SK-N-SH treated with all-trans-retinoic acid at 6 μM for 48 hours (cell line): Measurements from ENCODE around the gene TSSC4.

ENCODE experiments used
- ARNTL ChIP-seq: fragments of 450-650 bp; formaldehyde crosslinking; IDR thresholded peaks from 2 replicates; pipeline ENCODE4 v1.5.0; 2020; ENCODE audit warnings: low read depth, mild to moderate bottlenecking, moderate library complexity, borderline replicate concordance
- BACH2 ChIP-seq: fragments of 250-450 bp; sonication (Bioruptor Pico); IDR thresholded peaks from 2 replicates; pipeline ENCODE4 v1.9.0; 2021; ENCODE audit warnings: mild to moderate bottlenecking, borderline replicate concordance
- OSR1 ChIP-seq: fragments of 250-450 bp; sonication (Bioruptor Pico); IDR thresholded peaks from 2 replicates; pipeline ENCODE4 v1.8.0; 2022; ENCODE audit warnings: moderate library complexity, mild to moderate bottlenecking, inconsistent platforms
- PATZ1 ChIP-seq: fragments of 250-450 bp; sonication (Bioruptor Pico); IDR thresholded peaks from 2 replicates; pipeline ENCODE4 v1.8.0; 2020; ENCODE audit warnings: mild to moderate bottlenecking, moderate library complexity, borderline replicate concordance
- PPARA ChIP-seq: fragments of 250-450 bp; sonication (Bioruptor Pico); IDR thresholded peaks from 2 replicates; pipeline ENCODE4 v1.5.0; 2020; ENCODE audit warnings: mild to moderate bottlenecking, borderline replicate concordance
- SNAI2 ChIP-seq: fragments of 250-450 bp; sonication (Bioruptor Pico); IDR thresholded peaks from 2 replicates; pipeline ENCODE4 v1.5.0; 2020; ENCODE audit warnings: mild to moderate bottlenecking, moderate library complexity
- ZC3H10 ChIP-seq: fragments of 250-450 bp; sonication (Bioruptor Pico); IDR thresholded peaks from 2 replicates; pipeline ENCODE4 v1.5.1; 2021; ENCODE audit warnings: mild to moderate bottlenecking, moderate library complexity
- ZFP3 ChIP-seq: fragments of 250-450 bp; sonication (Bioruptor Pico); IDR thresholded peaks from 2 replicates; pipeline ENCODE4 v1.5.0; 2020; ENCODE audit warnings: mild to moderate bottlenecking, moderate library complexity
- ZFP30 ChIP-seq: fragments of 450-650 bp; formaldehyde crosslinking; IDR thresholded peaks from 2 replicates; pipeline ENCODE4 v1.5.0; 2022; ENCODE audit warnings: mild to moderate bottlenecking, moderate library complexity
- ZNF565 ChIP-seq: fragments of 450-650 bp; formaldehyde crosslinking; conservative IDR thresholded peaks from 2 replicates; pipeline ENCODE4 v1.5.0; 2020; ENCODE audit warnings: low read depth, mild to moderate bottlenecking, moderate library complexity
- ZNF70 ChIP-seq: fragments of 450-650 bp; formaldehyde crosslinking; IDR thresholded peaks from 2 replicates; pipeline ENCODE4 v1.5.0; 2020; ENCODE audit warnings: mild to moderate bottlenecking, moderate library complexity
- ZNF8 ChIP-seq: fragments of 450-650 bp; formaldehyde crosslinking; IDR thresholded peaks from 2 replicates; pipeline ENCODE4 v1.5.0; 2020; ENCODE audit warnings: mild to moderate bottlenecking, moderate library complexity
- TF ChIP-seq, protein P1 (sequence below): fragments of 250-450 bp; sonication (Bioruptor Pico); IDR thresholded peaks from 2 replicates; pipeline ENCODE4 v1.5.1; 2021; ENCODE audit warnings: mild to moderate bottlenecking, moderate library complexity

DNA sequence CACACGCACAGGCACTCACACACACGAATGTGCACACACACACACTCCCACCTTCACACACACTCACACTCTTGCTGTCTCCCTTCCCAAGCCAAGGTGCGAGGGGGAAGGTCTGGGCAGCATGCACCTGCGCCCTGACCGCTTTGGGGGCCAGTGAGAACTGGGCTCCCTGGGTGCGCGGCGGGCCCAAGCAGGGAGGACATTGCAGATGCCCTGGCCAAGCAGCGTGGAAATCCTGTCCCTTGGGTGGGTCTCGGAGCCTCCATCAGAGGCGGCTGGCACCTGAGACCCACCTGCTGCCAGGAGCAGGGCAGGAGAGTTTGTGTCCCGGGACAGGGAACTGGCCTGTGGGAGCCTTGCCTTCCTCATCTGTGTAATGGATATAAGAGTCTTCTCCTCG lies 20.2 kb upstream of the TSSC4 start:
- no peak for TF ChIP-seq ZNF565 (CRISPR knock-in tag)
- TF ChIP-seq ZFP30 (CRISPR knock-in tag): no peak
- TF ChIP-seq OSR1 (CRISPR knock-in tag): no peak
- TF ChIP-seq ZNF8: no peak
- TF ChIP-seq, protein P1, sequence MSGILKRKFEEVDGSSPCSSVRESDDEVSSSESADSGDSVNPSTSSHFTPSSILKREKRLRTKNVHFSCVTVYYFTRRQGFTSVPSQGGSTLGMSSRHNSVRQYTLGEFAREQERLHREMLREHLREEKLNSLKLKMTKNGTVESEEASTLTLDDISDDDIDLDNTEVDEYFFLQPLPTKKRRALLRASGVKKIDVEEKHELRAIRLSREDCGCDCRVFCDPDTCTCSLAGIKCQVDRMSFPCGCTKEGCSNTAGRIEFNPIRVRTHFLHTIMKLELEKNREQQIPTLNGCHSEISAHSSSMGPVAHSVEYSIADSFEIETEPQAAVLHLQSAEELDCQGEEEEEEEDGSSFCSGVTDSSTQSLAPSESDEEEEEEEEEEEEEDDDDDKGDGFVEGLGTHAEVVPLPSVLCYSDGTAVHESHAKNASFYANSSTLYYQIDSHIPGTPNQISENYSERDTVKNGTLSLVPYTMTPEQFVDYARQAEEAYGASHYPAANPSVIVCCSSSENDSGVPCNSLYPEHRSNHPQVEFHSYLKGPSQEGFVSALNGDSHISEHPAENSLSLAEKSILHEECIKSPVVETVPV (CRISPR knock-in tag): no peak
- TF ChIP-seq SNAI2 (CRISPR knock-in tag): no peak
- TF ChIP-seq ZFP3 (CRISPR knock-in tag): no peak
- no peak for TF ChIP-seq PATZ1 (CRISPR knock-in tag)
- TF ChIP-seq BACH2 (CRISPR knock-in tag): no peak
- no peak for TF ChIP-seq ZNF70 (CRISPR knock-in tag)
- no peak for TF ChIP-seq ARNTL (CRISPR knock-in tag)
- no peak for TF ChIP-seq PPARA (CRISPR knock-in tag)
- no peak for TF ChIP-seq ZC3H10 (CRISPR knock-in tag)
